Bone marrow (tissue), 2 donors: ENCODE data around the gene SOX10.
"Not testable (repeated sequence)": the region's sequence is repeated elsewhere in the genome, so short reads cannot be mapped to it uniquely, and the experiment has no call there.

Source experiments
- DNase-seq, 2 donors: peaks; one replicate each; lab custom pipeline; 2025; lab: John Stamatoyannopoulos, UW

The SOX10 gene

GRCh38 chr22:37985751-37986281 lies 1.5 kb upstream of the SOX10 start:
- DNase-seq: no peak

DNA sequence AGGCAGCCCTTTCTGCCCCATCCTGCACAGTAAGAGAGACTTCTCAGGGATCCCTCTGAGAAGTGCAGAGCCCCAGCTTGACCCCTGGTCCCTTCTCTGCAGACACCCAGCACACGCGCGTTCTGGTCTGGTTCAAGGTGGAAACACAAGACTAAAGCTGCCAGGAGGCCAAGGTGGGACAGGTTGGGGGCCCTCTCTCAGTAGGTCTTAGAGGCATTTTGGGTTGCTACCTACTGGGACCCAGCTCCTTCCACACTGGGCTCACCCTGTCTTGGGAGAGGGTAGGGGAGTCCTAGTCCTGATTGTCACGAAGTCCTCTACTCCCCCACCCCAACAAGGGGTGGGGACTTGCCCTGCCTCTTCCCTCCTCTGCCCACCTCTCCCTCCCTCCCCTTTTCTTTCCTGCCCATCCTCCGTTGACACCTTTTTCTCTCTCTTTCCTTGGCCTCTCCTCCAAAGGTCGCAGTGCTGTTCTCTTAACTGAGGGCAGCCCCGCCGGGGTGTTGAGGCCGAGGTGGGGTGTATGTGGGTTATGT lies 763 bp upstream of the SOX10 start:
- DNase-seq: no peak

DNA sequence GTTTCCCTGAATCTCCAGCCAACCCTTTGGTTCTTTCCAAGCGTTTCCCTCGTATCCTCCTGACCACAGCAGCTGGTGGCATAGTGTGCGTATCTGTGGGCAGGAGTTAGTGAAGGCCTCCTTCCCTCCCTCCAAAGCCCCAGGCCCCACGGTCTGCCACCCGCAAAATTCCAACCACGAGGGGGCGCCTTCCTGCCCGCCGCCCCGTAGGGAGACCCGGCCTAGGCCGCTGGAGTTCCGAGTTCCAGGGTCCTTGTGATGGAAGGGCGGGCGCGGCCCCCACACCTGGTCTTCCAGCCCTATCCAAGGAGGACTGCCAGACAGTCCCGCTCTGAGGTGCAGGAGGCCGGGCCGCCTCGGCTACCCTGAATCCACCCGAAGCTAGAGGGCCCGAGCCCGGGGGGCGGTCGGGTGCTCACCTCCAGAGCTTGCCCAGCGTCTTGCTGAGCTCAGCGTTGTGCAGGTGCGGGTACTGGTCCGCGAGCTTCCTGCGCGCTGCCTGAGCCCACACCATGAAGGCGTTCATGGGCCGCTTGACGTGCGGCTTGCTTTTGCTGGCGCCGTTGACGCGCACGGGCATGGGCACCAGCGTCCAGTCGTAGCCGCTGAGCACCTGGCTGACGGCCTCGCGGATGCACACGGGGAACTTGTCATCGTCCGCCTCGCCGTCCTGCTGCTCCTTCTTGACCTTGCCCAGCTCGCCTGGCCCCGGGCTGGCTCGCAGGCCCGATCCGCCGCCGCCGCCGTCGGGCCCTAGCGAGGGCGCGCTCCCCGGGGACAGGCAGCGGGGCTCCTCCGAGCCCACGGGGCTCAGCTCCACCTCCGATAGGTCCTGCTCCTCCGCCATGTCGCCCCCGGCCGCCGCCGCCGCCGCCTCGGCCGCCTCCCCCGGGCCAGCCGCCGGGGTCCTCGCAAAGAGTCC lies 1.2 kb downstream of the SOX10 start:
- DNase-seq: no peak

DNA sequence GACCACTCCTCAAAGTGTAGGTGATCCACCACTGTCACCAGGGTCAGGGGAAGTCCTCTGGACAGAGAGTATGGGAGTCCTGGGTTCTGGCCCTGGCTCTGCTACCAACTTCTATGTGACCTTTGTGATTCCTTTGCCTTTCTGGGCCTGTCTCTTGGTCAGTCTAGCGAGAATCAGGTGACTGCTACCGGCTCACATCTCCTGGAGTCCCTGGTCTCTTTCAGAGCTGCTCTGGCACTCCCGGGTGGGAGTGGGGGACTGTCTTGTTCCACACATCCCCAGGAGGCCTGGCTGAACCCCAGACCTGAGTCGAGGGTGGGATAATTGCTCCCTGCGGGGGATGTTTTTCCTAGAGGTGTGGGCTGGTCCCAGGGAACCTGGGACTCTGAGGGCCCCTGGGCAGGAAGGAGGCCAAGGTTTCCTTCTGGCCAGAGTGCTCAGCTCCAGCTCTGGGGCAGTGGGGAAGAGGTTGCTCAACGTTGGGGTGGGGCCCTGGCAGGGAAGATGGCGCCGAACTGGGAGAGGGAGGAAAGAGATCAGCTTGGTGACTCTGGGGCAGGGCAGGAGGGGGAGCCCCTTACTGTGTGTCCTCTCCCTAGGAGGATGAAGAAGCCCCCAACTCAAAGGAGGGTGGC lies 2.1 kb downstream of the SOX10 start:
- DNase-seq: no peak

DNA sequence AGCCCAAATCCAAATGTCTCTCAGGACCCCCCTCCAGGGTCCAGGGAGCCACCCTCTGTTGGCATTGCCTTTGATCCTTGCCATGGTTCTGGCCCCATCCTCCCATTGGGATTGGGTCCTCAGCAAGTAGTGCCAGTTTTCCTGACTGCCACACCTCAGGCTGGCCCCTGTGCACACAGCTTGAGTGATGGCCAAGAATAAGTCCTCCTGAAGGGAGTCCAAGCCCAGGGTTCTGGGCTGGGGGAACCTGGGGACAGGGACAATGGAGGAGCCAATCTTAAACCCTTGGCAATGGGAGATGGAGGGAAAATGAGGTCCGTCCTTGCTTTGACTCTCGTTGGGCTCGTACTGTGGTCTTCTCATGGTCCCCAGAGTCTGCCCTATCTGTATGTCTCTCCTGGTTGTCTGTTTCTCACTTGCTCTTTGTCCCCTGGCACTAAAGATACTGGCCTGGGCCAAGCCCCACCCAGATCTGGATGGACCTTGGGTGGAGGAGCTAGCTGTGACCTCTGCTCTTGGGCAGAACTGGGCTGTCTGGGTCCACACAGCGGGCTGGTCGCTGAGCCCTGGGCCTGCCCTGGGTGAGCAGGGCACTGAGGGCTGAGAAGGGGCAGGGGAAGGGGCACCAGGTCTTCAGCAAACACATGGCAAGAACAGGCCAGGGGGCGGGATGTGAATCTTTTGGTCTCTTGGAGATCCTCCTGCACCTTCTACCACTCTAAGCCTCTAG lies 2.9 kb downstream of the SOX10 start:
- no peak for DNase-seq

GRCh38 chr22:37979782-37980181 lies 4.6 kb downstream of the SOX10 start:
- no peak for DNase-seq

DNA sequence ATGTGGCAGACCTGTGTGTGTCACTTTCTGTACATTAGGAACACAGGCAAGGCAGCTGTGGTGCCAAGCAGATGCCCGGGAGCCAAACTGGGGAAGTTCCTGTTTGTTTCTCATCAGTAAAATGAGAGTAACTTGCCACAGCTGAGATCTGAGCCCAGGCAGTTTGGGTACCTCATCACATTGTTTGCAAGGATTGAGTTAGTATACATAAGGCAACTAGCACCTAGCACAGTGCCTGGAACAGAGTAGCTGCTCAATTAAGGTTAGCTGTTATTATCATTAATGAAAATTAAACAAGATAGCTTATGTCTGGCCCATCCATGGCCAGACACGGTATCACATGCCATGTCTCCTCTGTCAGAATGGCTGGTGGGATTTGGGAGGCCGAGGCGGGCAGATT lies 7.8 kb downstream of the SOX10 start:
- no peak for DNase-seq

DNA sequence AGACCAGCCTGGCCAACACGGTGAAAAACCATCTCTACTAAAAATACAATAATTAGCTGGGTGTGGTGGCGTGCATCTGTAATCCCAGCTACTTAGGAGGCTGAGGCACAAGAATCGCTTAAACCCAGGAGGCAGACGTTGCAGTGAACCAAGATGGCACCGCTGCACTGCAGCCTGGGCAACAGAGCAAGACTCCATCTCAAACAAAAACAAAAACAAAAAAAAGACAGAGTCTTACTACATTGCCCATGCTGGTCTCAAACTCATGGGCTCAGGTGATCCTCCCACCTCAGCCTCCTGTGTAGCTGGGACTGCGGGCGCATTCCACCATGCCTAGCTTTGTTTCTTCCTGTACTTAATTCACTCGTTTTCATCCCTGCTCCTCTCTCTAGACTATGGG lies 8.3 kb downstream of the SOX10 start:
- not testable (repeated sequence) for DNase-seq

- no peak for DNase-seq
Measured at GRCh38 chr22:37975153-37975552, 9.2 kb downstream of the SOX10 start.

- DNase-seq: no peak
Measured at GRCh38 chr22:37973271-37974170, 10.8 kb downstream of the SOX10 start.

DNA sequence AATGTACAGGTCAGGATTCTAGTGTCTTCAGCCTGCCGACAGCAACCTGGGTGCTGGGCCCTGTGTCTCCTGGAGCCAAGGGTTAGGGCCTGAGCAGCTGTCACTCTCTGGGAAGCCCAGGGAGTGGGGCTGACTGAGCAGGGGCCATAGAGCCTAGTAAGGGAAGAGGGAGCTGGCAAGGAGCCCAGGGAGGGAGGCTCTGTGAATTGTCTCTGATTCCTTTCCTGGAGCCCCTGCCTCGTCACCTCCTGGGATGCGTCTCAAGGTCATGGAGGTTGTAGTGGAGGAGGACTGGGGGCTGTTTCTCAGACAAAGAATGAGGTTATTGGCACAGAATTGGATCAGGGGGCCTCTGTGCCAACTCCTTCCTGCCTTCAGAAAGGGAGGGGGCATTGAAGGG lies 11.8 kb downstream of the SOX10 start:
- no peak for DNase-seq

DNA sequence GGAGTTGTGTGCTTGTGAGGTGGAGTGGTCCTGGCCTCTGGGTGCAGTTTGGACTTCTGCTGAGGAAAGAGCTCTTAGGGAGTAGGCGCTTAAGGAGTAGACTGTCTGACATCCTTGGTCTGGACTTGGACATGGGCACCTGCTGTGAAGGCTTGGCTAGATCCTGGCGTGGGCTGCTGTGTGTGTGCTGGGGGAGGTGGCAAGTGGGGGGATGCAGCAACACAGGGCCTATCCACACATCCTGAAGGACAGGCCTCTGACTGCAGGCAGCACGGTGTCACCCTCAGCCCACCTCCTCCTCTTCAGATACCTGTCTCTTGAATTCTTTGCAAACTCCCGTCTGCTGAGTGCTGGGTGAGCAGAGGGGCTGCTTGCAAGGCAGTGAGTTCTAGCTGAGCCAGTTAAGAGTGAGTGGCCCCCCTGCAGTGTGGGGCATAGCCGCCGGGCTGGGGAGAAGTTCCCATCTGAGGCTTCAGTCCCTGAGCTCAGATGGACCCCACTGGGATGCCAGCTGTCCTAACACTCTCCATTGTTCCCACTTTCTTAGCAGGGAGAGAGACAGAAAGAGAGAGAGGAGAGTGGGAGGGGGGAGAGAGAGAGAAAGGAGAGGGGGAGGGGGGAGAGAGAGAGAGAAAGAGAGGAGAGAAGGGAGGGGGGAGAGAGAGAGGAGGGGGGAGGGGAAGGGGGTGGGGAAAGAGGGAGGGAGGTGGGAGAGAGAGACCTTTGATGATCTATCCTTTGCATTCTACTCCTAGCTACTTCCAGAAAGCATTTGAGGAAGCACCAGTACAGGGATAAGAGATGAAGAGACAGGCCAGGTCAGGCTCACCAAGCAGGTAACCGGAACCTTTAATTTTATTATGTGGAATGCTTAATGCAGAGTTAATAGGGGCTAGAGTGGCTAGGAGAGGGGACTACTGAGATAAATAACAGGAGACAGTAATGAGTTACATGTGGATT lies 12.6 kb downstream of the SOX10 start:
- DNase-seq: no peak

DNA sequence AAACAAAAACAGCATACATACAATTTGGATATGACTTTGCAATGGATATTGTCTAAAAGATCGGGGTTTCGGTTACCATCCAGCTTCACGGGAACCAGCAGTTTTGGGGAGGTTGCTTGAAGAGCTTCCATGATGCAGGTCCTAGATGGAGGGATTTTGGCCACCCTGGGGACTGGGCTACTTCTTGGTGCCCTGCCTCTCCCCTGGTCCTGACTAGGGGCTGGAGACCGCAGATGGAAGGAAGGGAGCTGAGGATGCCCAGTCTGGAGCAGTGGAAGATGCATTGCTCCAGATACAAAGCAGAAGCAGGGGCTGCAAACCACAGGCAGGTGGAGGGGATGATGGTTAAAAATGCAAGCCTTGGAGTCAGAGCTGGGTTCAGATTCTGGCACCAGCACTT lies 13.5 kb downstream of the SOX10 start:
- DNase-seq: no peak

GRCh38 chr22:37968452-37969251 lies 15.7 kb downstream of the SOX10 start:
- no peak for DNase-seq

DNA sequence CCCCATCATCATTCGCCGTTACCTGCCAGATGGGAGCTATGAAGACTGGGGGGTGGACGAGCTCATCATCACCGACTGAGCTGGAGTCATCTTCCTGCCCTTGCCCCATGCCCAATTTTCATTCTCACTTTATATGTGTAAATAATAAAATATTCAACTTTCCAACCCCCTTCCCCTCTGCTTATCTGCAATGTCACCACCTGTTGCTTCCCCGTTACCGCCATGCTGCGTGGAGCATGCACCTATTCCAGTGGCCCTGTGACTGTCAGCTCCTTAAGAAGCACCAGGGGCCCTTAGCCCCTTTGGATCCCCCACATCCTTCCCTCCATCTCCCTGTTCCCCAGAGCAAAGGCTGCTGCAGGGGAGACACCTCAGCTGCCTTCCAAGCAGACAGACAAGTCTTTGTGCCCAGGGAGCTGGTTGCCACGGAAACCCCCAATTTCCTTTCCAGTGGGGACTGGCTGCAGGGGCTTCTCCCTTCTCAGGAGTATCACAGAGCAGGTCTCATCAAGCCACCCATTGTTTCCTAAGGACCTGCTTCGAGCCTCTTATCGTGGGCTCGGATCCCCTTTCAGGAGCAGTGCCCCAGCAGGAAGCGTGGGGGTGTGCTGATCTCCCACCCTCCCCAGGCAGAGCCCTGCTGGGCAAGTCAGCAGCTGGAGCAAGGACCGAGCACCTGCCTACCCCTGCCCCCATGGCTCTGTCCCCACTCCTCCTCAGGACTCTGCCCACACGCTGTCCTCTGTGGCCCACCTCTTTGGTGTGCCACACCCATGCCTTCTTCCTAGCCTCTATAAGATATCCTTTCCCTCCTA lies 16.5 kb downstream of the SOX10 start:
- no peak for DNase-seq

DNA sequence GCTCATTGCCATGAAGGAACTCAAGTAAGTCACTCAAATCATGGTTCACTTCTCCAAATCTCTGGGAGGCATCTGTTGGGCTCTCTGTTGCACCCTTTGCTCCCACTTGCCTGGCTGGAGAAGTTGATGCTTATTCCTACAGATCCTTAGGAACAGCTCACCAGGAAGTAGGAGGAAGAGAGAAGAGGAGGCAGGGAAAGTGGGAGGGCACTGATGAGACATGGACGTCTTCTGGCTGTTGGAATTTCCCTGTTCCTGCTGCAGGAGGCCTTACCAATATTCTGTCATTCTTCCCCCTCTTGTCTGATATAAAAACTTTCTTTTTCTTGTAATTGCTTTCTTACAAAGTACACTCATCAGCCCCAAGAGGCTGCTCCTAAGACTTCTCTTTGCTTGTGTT lies 17.2 kb downstream of the SOX10 start:
- DNase-seq: no peak

DNA sequence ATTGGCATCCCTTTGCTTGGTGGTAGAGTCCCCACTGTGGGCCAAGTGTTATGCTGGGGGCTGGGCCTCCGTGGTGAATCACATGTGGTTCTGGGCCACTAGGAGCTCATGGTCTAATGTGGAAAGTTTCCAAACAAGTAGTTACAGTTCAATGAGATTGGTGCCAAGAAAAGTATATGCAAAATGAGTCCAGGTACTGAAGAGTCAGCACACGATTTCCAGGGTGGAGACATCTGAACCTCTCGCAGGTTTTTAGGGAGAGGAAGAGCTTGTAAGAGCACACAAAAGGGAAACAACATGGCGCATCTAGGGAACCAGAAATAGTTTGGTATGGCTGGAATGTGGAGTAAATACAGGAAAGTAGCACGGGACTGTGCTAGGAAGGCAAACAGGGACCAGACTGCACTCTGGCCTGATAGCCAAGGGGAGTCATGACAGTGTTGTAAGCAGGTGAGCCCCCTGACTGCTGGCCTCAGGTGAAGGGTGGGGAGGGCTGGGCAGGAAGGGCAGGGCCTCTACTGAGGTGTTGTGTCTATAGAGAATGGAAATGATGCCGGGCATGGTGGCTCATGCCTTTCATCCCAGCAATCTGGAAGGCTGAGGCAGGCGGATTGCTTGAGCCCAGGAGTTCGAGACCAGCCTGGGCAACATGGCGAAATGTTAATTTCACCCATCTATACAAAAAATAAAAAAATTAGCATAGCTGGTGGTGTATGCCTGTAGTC lies 18.3 kb downstream of the SOX10 start:
- DNase-seq: no peak

DNA sequence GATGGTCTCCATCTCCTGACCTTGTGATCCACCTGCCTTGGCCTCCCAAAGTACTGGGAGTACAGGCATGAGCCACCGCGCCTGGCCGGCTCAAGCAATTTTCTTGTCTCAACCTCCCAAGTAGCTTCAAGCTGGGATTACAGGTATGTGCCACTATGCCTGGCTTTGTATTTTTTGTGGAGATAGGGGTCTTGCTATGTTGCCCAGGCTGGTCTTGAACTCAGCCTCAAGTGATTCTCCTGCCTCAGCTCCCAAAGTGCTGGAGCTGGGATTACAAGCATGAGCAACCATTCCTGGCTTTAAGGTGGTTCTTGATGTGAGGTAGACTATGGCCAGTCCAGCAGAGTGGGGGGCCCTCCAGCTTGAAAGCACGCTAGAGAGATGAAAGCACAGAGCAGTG lies 23.3 kb downstream of the SOX10 start:
- DNase-seq: no peak
